M059J (cell line): ENCODE measurements around the gene CLTB. TPM values are rescaled to one million over a fixed set of nuclear protein-coding genes. Genes with fewer than 3 reads are reported as not detected.
A peak's percentile ranks its signal among the peaks of the same experiment; 100 is the strongest.

Source experiments
- DNase-seq: peaks from one replicate; pipeline ENCODE4 v3.0.0-alpha.2; 2012; ENCODE audit warnings: low read depth
- total RNA-seq: library from RNA; depleted of rRNA; stranded (reverse); fragments of >200 nt; shearing (Covaris generic); gene quantifications from 2 replicates; pipeline ENCODE4 v1.2.3, GENCODE V29; 2014; rRNA removed

Gene CLTB
- total RNA-seq, 1 experiment from 2014 or later: 97.8 TPM

- peak; percentile 70 for DNase-seq
These were observed 64.0 kb downstream of the CLTB start for GRCh38 chr5:176352116-176352878.

- DNase-seq: no peak
These were observed 65.9 kb downstream of the CLTB start for GRCh38 chr5:176350416-176350815.

GRCh38 chr5:176342766-176343458, 73.4 kb downstream of the CLTB start:
- no peak for DNase-seq

Other genes with a start within 250 kb of the CLTB start
- 10.2 and 13.5 TPM in 2 replicates for gene SIMC1, start 178.1 kb downstream of the CLTB start, total RNA-seq
- 85.3 and 91.8 TPM in 2 replicates for gene KIAA1191, start 54.8 kb downstream of the CLTB start, total RNA-seq
- 1.5 and 1.8 TPM in 2 replicates for gene ARL10, start 51.1 kb downstream of the CLTB start, total RNA-seq
- 14.0 and 19.7 TPM in 2 replicates for gene NOP16, start 27.9 kb downstream of the CLTB start, total RNA-seq
- gene HIGD2A, start 27.8 kb downstream of the CLTB start, total RNA-seq: 99.0 and 121 TPM in 2 replicates
- 46.1 and 55.5 TPM in 2 replicates for gene FAF2, start 31.8 kb upstream of the CLTB start, total RNA-seq
- 1.6 and 3.5 TPM in 2 replicates for gene RNF44, start 120.9 kb upstream of the CLTB start, total RNA-seq
- not detected in 2 replicates for gene CDHR2, start 132.8 kb upstream of the CLTB start, total RNA-seq
- gene GPRIN1, start 193.6 kb upstream of the CLTB start, total RNA-seq: 8.4 and 12.4 TPM in 2 replicates
- not detected in 2 replicates for gene SNCB, start 214.0 kb upstream of the CLTB start, total RNA-seq
- not detected in 2 replicates for gene EIF4E1B, start 214.1 kb upstream of the CLTB start, total RNA-seq
- gene TSPAN17, start 230.9 kb upstream of the CLTB start, total RNA-seq: 16.6 and 27.8 TPM in 2 replicates